ENCODE measurements around the gene DSCAM. TPM values are rescaled to one million over a fixed set of nuclear protein-coding genes. Genes with fewer than 3 reads are reported as not detected.

Gene DSCAM
- total RNA-seq, 1 experiment from 2014 or later, result 0.13 TPM

DNA sequence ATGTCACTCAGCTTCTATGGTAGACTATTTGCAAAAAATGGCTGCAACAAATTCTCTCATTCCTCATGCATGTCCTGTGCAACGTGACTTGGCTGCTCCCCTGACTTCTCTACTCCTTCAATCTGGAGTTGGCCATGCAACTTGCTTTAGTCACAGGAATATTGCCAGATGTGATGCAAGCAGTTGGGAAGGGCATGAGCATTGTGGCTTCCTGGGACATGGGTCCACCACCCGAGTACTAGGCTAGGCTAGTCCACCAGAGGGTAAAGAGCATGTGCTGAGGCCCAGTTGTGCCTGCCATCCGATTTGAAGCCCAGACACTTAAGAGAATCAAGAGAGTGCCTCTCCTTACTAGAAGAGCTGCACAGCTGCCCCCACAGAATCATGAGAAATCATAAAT is 89.6 kb downstream of the DSCAM start (continued):
- TF ChIP-seq, protein P1, sequence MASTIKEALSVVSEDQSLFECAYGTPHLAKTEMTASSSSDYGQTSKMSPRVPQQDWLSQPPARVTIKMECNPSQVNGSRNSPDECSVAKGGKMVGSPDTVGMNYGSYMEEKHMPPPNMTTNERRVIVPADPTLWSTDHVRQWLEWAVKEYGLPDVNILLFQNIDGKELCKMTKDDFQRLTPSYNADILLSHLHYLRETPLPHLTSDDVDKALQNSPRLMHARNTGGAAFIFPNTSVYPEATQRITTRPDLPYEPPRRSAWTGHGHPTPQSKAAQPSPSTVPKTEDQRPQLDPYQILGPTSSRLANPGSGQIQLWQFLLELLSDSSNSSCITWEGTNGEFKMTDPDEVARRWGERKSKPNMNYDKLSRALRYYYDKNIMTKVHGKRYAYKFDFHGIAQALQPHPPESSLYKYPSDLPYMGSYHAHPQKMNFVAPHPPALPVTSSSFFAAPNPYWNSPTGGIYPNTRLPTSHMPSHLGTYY (CRISPR knock-in tag; IDR thresholded peaks at IDR 0.05), result no peak
- TF ChIP-seq, protein P2, sequence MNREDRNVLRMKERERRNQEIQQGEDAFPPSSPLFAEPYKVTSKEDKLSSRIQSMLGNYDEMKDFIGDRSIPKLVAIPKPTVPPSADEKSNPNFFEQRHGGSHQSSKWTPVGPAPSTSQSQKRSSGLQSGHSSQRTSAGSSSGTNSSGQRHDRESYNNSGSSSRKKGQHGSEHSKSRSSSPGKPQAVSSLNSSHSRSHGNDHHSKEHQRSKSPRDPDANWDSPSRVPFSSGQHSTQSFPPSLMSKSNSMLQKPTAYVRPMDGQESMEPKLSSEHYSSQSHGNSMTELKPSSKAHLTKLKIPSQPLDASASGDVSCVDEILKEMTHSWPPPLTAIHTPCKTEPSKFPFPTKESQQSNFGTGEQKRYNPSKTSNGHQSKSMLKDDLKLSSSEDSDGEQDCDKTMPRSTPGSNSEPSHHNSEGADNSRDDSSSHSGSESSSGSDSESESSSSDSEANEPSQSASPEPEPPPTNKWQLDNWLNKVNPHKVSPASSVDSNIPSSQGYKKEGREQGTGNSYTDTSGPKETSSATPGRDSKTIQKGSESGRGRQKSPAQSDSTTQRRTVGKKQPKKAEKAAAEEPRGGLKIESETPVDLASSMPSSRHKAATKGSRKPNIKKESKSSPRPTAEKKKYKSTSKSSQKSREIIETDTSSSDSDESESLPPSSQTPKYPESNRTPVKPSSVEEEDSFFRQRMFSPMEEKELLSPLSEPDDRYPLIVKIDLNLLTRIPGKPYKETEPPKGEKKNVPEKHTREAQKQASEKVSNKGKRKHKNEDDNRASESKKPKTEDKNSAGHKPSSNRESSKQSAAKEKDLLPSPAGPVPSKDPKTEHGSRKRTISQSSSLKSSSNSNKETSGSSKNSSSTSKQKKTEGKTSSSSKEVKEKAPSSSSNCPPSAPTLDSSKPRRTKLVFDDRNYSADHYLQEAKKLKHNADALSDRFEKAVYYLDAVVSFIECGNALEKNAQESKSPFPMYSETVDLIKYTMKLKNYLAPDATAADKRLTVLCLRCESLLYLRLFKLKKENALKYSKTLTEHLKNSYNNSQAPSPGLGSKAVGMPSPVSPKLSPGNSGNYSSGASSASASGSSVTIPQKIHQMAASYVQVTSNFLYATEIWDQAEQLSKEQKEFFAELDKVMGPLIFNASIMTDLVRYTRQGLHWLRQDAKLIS (CRISPR knock-in tag; IDR thresholded peaks at IDR 0.05; ENCODE audit: borderline replicate concordance), result no peak
- no peak for TF ChIP-seq NR2C2 (CRISPR knock-in tag; IDR thresholded peaks at IDR 0.05)
- TF ChIP-seq RELA (CRISPR knock-in tag; IDR thresholded peaks at IDR 0.05; ENCODE audit: borderline replicate concordance), result no peak
- TF ChIP-seq ZBTB21 (CRISPR knock-in tag; IDR thresholded peaks at IDR 0.05; ENCODE audit: borderline replicate concordance), result no peak
- TF ChIP-seq, protein P3, sequence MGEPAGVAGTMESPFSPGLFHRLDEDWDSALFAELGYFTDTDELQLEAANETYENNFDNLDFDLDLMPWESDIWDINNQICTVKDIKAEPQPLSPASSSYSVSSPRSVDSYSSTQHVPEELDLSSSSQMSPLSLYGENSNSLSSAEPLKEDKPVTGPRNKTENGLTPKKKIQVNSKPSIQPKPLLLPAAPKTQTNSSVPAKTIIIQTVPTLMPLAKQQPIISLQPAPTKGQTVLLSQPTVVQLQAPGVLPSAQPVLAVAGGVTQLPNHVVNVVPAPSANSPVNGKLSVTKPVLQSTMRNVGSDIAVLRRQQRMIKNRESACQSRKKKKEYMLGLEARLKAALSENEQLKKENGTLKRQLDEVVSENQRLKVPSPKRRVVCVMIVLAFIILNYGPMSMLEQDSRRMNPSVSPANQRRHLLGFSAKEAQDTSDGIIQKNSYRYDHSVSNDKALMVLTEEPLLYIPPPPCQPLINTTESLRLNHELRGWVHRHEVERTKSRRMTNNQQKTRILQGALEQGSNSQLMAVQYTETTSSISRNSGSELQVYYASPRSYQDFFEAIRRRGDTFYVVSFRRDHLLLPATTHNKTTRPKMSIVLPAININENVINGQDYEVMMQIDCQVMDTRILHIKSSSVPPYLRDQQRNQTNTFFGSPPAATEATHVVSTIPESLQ (CRISPR knock-in tag; IDR thresholded peaks at IDR 0.05), result no peak

DNA sequence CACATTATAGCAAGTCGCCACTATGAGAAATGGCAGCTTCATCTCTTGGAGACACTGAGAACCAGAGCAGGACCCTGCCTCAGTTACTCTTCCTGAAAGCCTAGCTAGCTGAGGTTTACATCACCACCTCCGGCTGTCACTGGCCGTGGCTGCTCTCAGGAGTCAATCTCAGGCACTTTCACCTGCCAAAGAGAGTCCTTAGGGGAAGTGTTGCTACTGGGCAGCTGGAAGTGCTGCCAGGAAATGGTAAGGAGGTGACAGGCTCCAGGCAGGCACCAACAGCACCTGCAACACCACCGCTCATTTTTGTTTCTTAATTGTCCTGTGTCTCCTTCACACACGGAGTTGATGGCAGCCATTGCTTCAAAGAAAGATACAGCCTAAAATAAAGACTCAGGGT is 92.5 kb downstream of the DSCAM start:
- no peaks in the 10 kb centered on the region for H3K9me3 Mint-ChIP-seq
- no peaks in the 10 kb centered on the region for H3K4me1 Mint-ChIP-seq
- ATAC-seq (no peak), DNase-seq (ENCODE audit: low spot score) (no peak)
- no peak overlapping the region for H3K4me3 Mint-ChIP-seq
- no peak overlapping the region for H3K27ac Mint-ChIP-seq
- no peaks in the 10 kb centered on the region for H3K36me3 Mint-ChIP-seq
- TF ChIP-seq, protein P4, sequence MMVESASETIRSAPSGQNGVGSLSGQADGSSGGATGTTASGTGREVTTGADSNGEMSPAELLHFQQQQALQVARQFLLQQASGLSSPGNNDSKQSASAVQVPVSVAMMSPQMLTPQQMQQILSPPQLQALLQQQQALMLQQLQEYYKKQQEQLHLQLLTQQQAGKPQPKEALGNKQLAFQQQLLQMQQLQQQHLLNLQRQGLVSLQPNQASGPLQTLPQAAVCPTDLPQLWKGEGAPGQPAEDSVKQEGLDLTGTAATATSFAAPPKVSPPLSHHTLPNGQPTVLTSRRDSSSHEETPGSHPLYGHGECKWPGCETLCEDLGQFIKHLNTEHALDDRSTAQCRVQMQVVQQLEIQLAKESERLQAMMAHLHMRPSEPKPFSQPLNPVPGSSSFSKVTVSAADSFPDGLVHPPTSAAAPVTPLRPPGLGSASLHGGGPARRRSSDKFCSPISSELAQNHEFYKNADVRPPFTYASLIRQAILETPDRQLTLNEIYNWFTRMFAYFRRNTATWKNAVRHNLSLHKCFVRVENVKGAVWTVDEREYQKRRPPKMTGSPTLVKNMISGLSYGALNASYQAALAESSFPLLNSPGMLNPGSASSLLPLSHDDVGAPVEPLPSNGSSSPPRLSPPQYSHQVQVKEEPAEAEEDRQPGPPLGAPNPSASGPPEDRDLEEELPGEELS (CRISPR knock-in tag; IDR thresholded peaks at IDR 0.05), result no peak
- no peak for TF ChIP-seq NR3C1 (CRISPR knock-in tag; conservative IDR thresholded peaks at IDR 0.05; ENCODE audit: low read depth)
- no peaks in the 10 kb centered on the region for H3K27me3 Mint-ChIP-seq (ENCODE audit: low read depth)
- POLR2A ChIA-PET, result no interaction called here
- CTCF ChIA-PET, result no interaction called here

DNA sequence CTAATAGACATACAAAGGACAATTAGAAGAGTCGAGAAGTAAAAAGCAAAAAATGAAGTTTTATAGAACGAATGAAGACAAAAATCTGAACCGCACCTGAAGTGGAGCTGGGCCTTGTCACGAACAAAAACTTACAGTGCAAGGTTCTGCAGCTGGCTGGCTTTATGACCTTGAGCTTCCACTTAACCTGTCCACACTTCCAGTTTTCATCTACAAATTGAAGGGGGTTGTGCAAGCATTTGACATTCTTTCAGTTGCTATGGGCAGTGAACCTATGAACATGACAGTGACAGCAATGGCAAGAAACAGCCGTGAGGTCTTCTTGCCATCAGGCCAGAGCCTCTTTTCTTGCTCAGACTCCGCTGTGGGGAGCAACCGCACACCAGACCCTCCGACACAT is 93.2 kb downstream of the DSCAM start:
- no peaks in the 10 kb centered on the region for H3K9me3 Mint-ChIP-seq
- POLR2A ChIA-PET, result no interaction called here
- H3K27me3 Mint-ChIP-seq (ENCODE audit: low read depth), result no peaks in the 10 kb centered on the region
- H3K4me1 Mint-ChIP-seq, result no peaks in the 10 kb centered on the region
- DNase-seq (ENCODE audit: low spot score) (no peak), ATAC-seq (no peak)
- no peaks in the 10 kb centered on the region for H3K36me3 Mint-ChIP-seq
- CTCF ChIA-PET, result no interaction called here
- H3K27ac Mint-ChIP-seq, result no peak overlapping the region
- no peak overlapping the region for H3K4me3 Mint-ChIP-seq
- TF ChIP-seq ZNF219 (CRISPR knock-in tag; IDR thresholded peaks at IDR 0.05; ENCODE audit: borderline replicate concordance) (no peak), CREB1 (CRISPR knock-in tag; IDR thresholded peaks at IDR 0.05) (no peak), HMGA2 (CRISPR knock-in tag; IDR thresholded peaks at IDR 0.05) (no peak), SP1 (CRISPR knock-in tag; conservative IDR thresholded peaks at IDR 0.05) (no peak), FOXJ3 (CRISPR knock-in tag; IDR thresholded peaks at IDR 0.05; ENCODE audit: borderline replicate concordance) (no peak), ETV6 (CRISPR knock-in tag; IDR thresholded peaks at IDR 0.05) (no peak), NFATC4 (CRISPR knock-in tag; IDR thresholded peaks at IDR 0.05) (no peak), ZNF671 (CRISPR knock-in tag; IDR thresholded peaks at IDR 0.05) (no peak)
- TF ChIP-seq, protein P5, sequence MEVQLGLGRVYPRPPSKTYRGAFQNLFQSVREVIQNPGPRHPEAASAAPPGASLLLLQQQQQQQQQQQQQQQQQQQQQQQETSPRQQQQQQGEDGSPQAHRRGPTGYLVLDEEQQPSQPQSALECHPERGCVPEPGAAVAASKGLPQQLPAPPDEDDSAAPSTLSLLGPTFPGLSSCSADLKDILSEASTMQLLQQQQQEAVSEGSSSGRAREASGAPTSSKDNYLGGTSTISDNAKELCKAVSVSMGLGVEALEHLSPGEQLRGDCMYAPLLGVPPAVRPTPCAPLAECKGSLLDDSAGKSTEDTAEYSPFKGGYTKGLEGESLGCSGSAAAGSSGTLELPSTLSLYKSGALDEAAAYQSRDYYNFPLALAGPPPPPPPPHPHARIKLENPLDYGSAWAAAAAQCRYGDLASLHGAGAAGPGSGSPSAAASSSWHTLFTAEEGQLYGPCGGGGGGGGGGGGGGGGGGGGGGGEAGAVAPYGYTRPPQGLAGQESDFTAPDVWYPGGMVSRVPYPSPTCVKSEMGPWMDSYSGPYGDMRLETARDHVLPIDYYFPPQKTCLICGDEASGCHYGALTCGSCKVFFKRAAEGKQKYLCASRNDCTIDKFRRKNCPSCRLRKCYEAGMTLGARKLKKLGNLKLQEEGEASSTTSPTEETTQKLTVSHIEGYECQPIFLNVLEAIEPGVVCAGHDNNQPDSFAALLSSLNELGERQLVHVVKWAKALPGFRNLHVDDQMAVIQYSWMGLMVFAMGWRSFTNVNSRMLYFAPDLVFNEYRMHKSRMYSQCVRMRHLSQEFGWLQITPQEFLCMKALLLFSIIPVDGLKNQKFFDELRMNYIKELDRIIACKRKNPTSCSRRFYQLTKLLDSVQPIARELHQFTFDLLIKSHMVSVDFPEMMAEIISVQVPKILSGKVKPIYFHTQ (CRISPR knock-in tag; IDR thresholded peaks at IDR 0.05), result no peak
- TF ChIP-seq, protein P6, sequence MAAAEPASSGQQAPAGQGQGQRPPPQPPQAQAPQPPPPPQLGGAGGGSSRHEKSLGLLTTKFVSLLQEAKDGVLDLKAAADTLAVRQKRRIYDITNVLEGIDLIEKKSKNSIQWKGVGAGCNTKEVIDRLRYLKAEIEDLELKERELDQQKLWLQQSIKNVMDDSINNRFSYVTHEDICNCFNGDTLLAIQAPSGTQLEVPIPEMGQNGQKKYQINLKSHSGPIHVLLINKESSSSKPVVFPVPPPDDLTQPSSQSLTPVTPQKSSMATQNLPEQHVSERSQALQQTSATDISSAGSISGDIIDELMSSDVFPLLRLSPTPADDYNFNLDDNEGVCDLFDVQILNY (CRISPR knock-in tag; IDR thresholded peaks at IDR 0.05), result no peak
- TF ChIP-seq, protein P7, sequence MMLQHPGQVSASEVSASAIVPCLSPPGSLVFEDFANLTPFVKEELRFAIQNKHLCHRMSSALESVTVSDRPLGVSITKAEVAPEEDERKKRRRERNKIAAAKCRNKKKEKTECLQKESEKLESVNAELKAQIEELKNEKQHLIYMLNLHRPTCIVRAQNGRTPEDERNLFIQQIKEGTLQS (CRISPR knock-in tag; conservative IDR thresholded peaks at IDR 0.05), result no peak
- TF ChIP-seq, protein P8, sequence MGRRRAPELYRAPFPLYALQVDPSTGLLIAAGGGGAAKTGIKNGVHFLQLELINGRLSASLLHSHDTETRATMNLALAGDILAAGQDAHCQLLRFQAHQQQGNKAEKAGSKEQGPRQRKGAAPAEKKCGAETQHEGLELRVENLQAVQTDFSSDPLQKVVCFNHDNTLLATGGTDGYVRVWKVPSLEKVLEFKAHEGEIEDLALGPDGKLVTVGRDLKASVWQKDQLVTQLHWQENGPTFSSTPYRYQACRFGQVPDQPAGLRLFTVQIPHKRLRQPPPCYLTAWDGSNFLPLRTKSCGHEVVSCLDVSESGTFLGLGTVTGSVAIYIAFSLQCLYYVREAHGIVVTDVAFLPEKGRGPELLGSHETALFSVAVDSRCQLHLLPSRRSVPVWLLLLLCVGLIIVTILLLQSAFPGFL (CRISPR knock-in tag; IDR thresholded peaks at IDR 0.05; ENCODE audit: borderline replicate concordance), result no peak
